GM20000 (cell line): ENCODE data around the gene NOXA1.

ENCODE experiments used
- DNase-seq: peaks from one replicate; pipeline ENCODE4 v3.0.0; 2012; ENCODE audit warnings: low spot score
- CTCF ChIP-seq: IDR thresholded peaks from 2 replicates; pipeline ENCODE4 v1.5.1; 2012; ENCODE audit warnings: mild to moderate bottlenecking, control low read depth; ENCODE audit errors: extremely low read depth, missing control alignments

NOXA1 gene

GRCh38 chr9:137396227-137396626, 27.0 kb upstream of the NOXA1 start:
- no peak for TF ChIP-seq CTCF
- no peak for DNase-seq

GRCh38 chr9:137396634-137397367, 26.4 kb upstream of the NOXA1 start:
- DNase-seq, result no peak
- TF ChIP-seq CTCF, result no peak

- TF ChIP-seq CTCF, result no peak
- no peak for DNase-seq
These were observed 25.3 kb upstream of the NOXA1 start for GRCh38 chr9:137397675-137398423.

GRCh38 chr9:137398561-137399468, 24.4 kb upstream of the NOXA1 start:
- DNase-seq, result no peak
- no peak for TF ChIP-seq CTCF

- no peak for TF ChIP-seq CTCF
- DNase-seq, result no peak
These were observed 20.4 kb upstream of the NOXA1 start for GRCh38 chr9:137402746-137403145.

- TF ChIP-seq CTCF, result no peak
These were observed 19.9 kb upstream of the NOXA1 start for GRCh38 chr9:137403269-137403668.

More at GRCh38 chr9:137403269-137403668, 19.9 kb upstream of the NOXA1 start:
- no peak for DNase-seq
